SJSA1 (cell line): ENCODE results near the gene SSBP2. TPM values are rescaled to one million over a fixed set of nuclear protein-coding genes. Genes with fewer than 3 reads are reported as not detected.
"Not testable (repeated sequence)": the region's sequence is repeated elsewhere in the genome, so short reads cannot be mapped to it uniquely, and the experiment has no call there.

Experiments used
- DNase-seq, 2 experiments: peaks; one replicate each; pipeline ENCODE4 v3.0.0-alpha.2; 2015 to 2020; ENCODE audit warnings: low spot score in 2 of 2, low read depth in 1 of 2
- H3K27ac ChIP-seq: fragments of 250-450 bp; sonication (Bioruptor Pico); 2 replicates; pipeline ENCODE4 v1.5.1; 2020; ENCODE audit warnings: mild to moderate bottlenecking, moderate library complexity
- H3K27me3 ChIP-seq: fragments of 250-450 bp; sonication (Bioruptor Pico); replicated peaks from 2 replicates; pipeline ENCODE4 v1.5.1; 2020; ENCODE audit warnings: mild to moderate bottlenecking, moderate library complexity
- H3K36me3 ChIP-seq: fragments of 250-450 bp; sonication (Bioruptor Pico); 2 replicates; pipeline ENCODE4 v1.5.1; 2020; ENCODE audit warnings: mild to moderate bottlenecking
- H3K4me1 ChIP-seq: fragments of 250-450 bp; sonication (Bioruptor Pico); replicated peaks from 2 replicates; pipeline ENCODE4 v1.6.1; 2021; ENCODE audit warnings: mild to moderate bottlenecking
- H3K4me3 ChIP-seq: fragments of 250-450 bp; sonication (Bioruptor Pico); 2 replicates; pipeline ENCODE4 v1.5.1; 2020; ENCODE audit warnings: mild to moderate bottlenecking
- H3K9me3 ChIP-seq: fragments of 250-450 bp; sonication (Bioruptor Pico); replicated peaks from 2 replicates; pipeline ENCODE4 v1.5.1; 2020; ENCODE audit warnings: mild to moderate bottlenecking
- total RNA-seq: library from RNA; depleted of rRNA; stranded (reverse); fragments of >200 nt; shearing (Covaris generic); gene quantifications from 2 replicates; pipeline ENCODE4 v1.2.3, GENCODE V29; 2014

SSBP2 gene
- total RNA-seq, 1 experiment from 2014 or later: 4.7 TPM

GRCh38 chr5:81626524-81626923 lies 124.4 kb downstream of the SSBP2 start:
- Histone ChIP-seq H3K36me3 (no peaks in the 10 kb centered on the region), H3K4me1 (no peaks in the 10 kb centered on the region), H3K27me3 (no peaks in the 10 kb centered on the region), H3K9me3 (no peaks in the 10 kb centered on the region), H3K27ac (no peak overlapping the region), H3K4me3 (no peak overlapping the region)
- DNase-seq: no peak

- no peaks in the 10 kb centered on the region for H3K4me1 ChIP-seq
- DNase-seq: no peak
- no peaks in the 10 kb centered on the region for H3K9me3 ChIP-seq
- H3K27me3 ChIP-seq: peaks cover 6% of the 10 kb centered on the region; the same call in 1 of the 2 replicates
- no peak overlapping the region for H3K27ac ChIP-seq
- H3K36me3 ChIP-seq: no peaks in the 10 kb centered on the region
- H3K4me3 ChIP-seq: no peak overlapping the region
Measured at GRCh38 chr5:81609810-81610375, 141.0 kb downstream of the SSBP2 start.

- H3K36me3 ChIP-seq: no peaks in the 10 kb centered on the region
- no peaks in the 10 kb centered on the region for H3K4me1 ChIP-seq
- H3K4me3 ChIP-seq: no peak overlapping the region
- DNase-seq: no peak
- no peak overlapping the region for H3K27ac ChIP-seq
- peaks cover 11% of the 10 kb centered on the region; the same call in 1 of the 2 replicates for H3K27me3 ChIP-seq
- no peaks in the 10 kb centered on the region for H3K9me3 ChIP-seq
Measured at GRCh38 chr5:81608976-81609375, 141.9 kb downstream of the SSBP2 start.

- no peak for DNase-seq
- Histone ChIP-seq H3K4me3 (no peak overlapping the region), H3K9me3 (no peaks in the 10 kb centered on the region), H3K27ac (no peak overlapping the region), H3K36me3 (no peaks in the 10 kb centered on the region), H3K27me3 (peaks cover 11% of the 10 kb centered on the region; the same call in 1 of the 2 replicates), H3K4me1 (no peaks in the 10 kb centered on the region)
Measured at GRCh38 chr5:81607693-81608092, 143.2 kb downstream of the SSBP2 start.

- Histone ChIP-seq H3K27me3 (peaks cover 11% of the 10 kb centered on the region; the same call in 1 of the 2 replicates), H3K4me1 (no peaks in the 10 kb centered on the region), H3K4me3 (no peak overlapping the region), H3K27ac (no peak overlapping the region), H3K36me3 (no peaks in the 10 kb centered on the region), H3K9me3 (no peaks in the 10 kb centered on the region)
- no peak for DNase-seq
Measured at GRCh38 chr5:81606150-81606549, 144.7 kb downstream of the SSBP2 start.

- Histone ChIP-seq H3K36me3 (no peaks in the 10 kb centered on the region), H3K4me3 (no peak overlapping the region), H3K4me1 (no peaks in the 10 kb centered on the region), H3K27me3 (peaks cover 11% of the 10 kb centered on the region; the same call in 1 of the 2 replicates), H3K27ac (no peak overlapping the region), H3K9me3 (no peaks in the 10 kb centered on the region)
- no peak for DNase-seq
Measured at GRCh38 chr5:81605299-81605698, 145.6 kb downstream of the SSBP2 start.

GRCh38 chr5:81604193-81604592 lies 146.7 kb downstream of the SSBP2 start:
- H3K36me3 ChIP-seq: no peaks in the 10 kb centered on the region
- no peak for DNase-seq
- peaks cover 11% of the 10 kb centered on the region; the same call in 1 of the 2 replicates for H3K27me3 ChIP-seq

GRCh38 chr5:81601919-81602318 lies 149.0 kb downstream of the SSBP2 start:
- Histone ChIP-seq H3K4me3 (no peak overlapping the region), H3K27ac (no peak overlapping the region), H3K36me3 (no peaks in the 10 kb centered on the region), H3K27me3 (peaks cover 11% of the 10 kb centered on the region; the same call in 1 of the 2 replicates), H3K9me3 (no peaks in the 10 kb centered on the region), H3K4me1 (no peaks in the 10 kb centered on the region)
- DNase-seq: no peak

More at GRCh38 chr5:81604193-81604592, 146.7 kb downstream of the SSBP2 start:
- H3K9me3 ChIP-seq: no peaks in the 10 kb centered on the region
- H3K4me3 ChIP-seq: no peak overlapping the region
- no peaks in the 10 kb centered on the region for H3K4me1 ChIP-seq
- no peak overlapping the region for H3K27ac ChIP-seq

GRCh38 chr5:81592085-81592484 lies 158.8 kb downstream of the SSBP2 start:
- not testable (repeated sequence) for H3K27me3 ChIP-seq, H3K9me3 ChIP-seq, H3K4me3 ChIP-seq, DNase-seq, H3K36me3 ChIP-seq, H3K27ac ChIP-seq, H3K4me1 ChIP-seq

GRCh38 chr5:81590498-81591384 lies 160.2 kb downstream of the SSBP2 start:
- no peaks in the 10 kb centered on the region for H3K4me1 ChIP-seq
- no peaks in the 10 kb centered on the region for H3K9me3 ChIP-seq
- H3K36me3 ChIP-seq: no peaks in the 10 kb centered on the region
- H3K4me3 ChIP-seq: no peak overlapping the region
- no peak overlapping the region for H3K27ac ChIP-seq
- DNase-seq: no peak
- H3K27me3 ChIP-seq: no peaks in the 10 kb centered on the region

GRCh38 chr5:81579262-81579924 lies 171.5 kb downstream of the SSBP2 start:
- no peaks in the 10 kb centered on the region for H3K4me1 ChIP-seq
- H3K27ac ChIP-seq: no peak overlapping the region
- H3K4me3 ChIP-seq: no peak overlapping the region
- H3K27me3 ChIP-seq: 0 out of 2 replicates have a peak, but pooled peaks cover 5% of the 10 kb centered on the region
- H3K9me3 ChIP-seq: no peaks in the 10 kb centered on the region
- no peaks in the 10 kb centered on the region for H3K36me3 ChIP-seq
- DNase-seq: no peak

- Histone ChIP-seq H3K27ac (no peak overlapping the region), H3K27me3 (0 out of 2 replicates have a peak, but pooled peaks cover 5% of the 10 kb centered on the region)
- no peak for DNase-seq
Measured at GRCh38 chr5:81577091-81577490, 173.8 kb downstream of the SSBP2 start.

GRCh38 chr5:81575924-81576323 lies 175.0 kb downstream of the SSBP2 start:
- DNase-seq: no peak

More at GRCh38 chr5:81577091-81577490, 173.8 kb downstream of the SSBP2 start:
- no peaks in the 10 kb centered on the region for H3K9me3 ChIP-seq
- no peaks in the 10 kb centered on the region for H3K4me1 ChIP-seq
- H3K36me3 ChIP-seq: no peaks in the 10 kb centered on the region
- H3K4me3 ChIP-seq: no peak overlapping the region

More at GRCh38 chr5:81575924-81576323, 175.0 kb downstream of the SSBP2 start:
- Histone ChIP-seq H3K36me3 (no peaks in the 10 kb centered on the region), H3K9me3 (no peaks in the 10 kb centered on the region), H3K4me1 (no peaks in the 10 kb centered on the region), H3K27ac (no peak overlapping the region), H3K4me3 (no peak overlapping the region), H3K27me3 (0 out of 2 replicates have a peak, but pooled peaks cover 5% of the 10 kb centered on the region)
